ENCODE results near the gene PDK1. TPM values are rescaled to one million over a fixed set of nuclear protein-coding genes. Genes with fewer than 3 reads are reported as not detected.
A peak's percentile ranks its signal among the peaks of the same experiment; 100 is the strongest.

PDK1 gene
- 10 to 100 TPM; 64.9 to 72.6 TPM for total RNA-seq
- 10 to 100 TPM; 37.1 to 64.4 (median 63.7) TPM for polyA plus RNA-seq
- total RNA-seq: 77.0 to 148 (median 106) reads per million in 6 experiments

- DNase-seq (peak; percentile 86 to 94 (median 92)), ATAC-seq (peak; percentile 90 to 93)
- peaks cover 0 to 2% (median 0%) of the 10 kb centered on the region in 9 donors for H3K9me3 Mint-ChIP-seq
- H3K4me3 Mint-ChIP-seq: peak within 1 kb of the TSS; percentile 92 to 98 (median 97)
- POLR2A ChIA-PET: interaction anchor here (0.7 to 2.6 kb wide), 14 partner anchors 9 to 1627 kb away, joined by 3 to 46 read pairs (median 4); partner anchors contain the start of gene GORASP2
- H3K4me1 Mint-ChIP-seq: peaks cover 23 to 63% (median 56%) of the 10 kb centered on the region in 4 donors
- peak within 1 kb of the TSS; percentile 67 to 97 (median 95) for H3K27ac Mint-ChIP-seq
- peaks cover 0 to 1% (median 0%) of the 10 kb centered on the region in 5 donors for H3K27me3 Mint-ChIP-seq
- peaks cover 0 to 27% (median 12%) of the 10 kb centered on the region in 3 donors for H3K36me3 Mint-ChIP-seq
Observed at GRCh38 chr2:172555522-172556283, at the start of gene PDK1. Gene PDK1 (plus strand): TSS chr2:172556090. CDS start chr2:172556151, 61 bp downstream.

GRCh38 chr2:172507199-172507598 is 48.7 kb upstream of the PDK1 start:
- Mint-ChIP-seq H3K36me3 (peaks cover 27 to 63% (median 52%) of the 10 kb centered on the region in 3 donors), H3K9me3 (peaks cover 0 to 13% (median 0%) of the 10 kb centered on the region in 9 donors), H3K4me3 (peak overlapping the region in 1 of 10 donors; percentile 21), H3K27me3 (no peaks in the 10 kb centered on the region), H3K4me1 (peaks cover 26 to 81% (median 59%) of the 10 kb centered on the region in 4 donors), H3K27ac (peak overlapping the region in 7 of 10 donors; percentile 38 to 93 (median 81))
- no peak for DNase-seq
- ATAC-seq: no peak
- POLR2A ChIA-PET: interaction anchor here (0.6 to 2.2 kb wide), 2 partner anchors 11 to 106 kb away, joined by 3 to 6 read pairs; no protein-coding TSS in a partner anchor

GRCh38 chr2:172510088-172510487 is 45.8 kb upstream of the PDK1 start:
- peak overlapping the region; percentile 60 to 93 (median 83) for H3K27ac Mint-ChIP-seq
- H3K9me3 Mint-ChIP-seq: peaks cover 0 to 36% (median 12%) of the 10 kb centered on the region in 9 donors
- DNase-seq (no peak), ATAC-seq (peak in 1 of 2 donors; percentile 43)
- H3K4me3 Mint-ChIP-seq: peak overlapping the region; percentile 17 to 82 (median 67)
- H3K36me3 Mint-ChIP-seq: peaks cover 23 to 47% (median 38%) of the 10 kb centered on the region in 3 donors
- peaks cover 26 to 72% (median 64%) of the 10 kb centered on the region in 4 donors for H3K4me1 Mint-ChIP-seq
- POLR2A ChIA-PET: interaction anchor here (1.0 to 1.2 kb wide), 2 partner anchors 15 to 46 kb away, joined by 3 to 4 read pairs; no protein-coding TSS in a partner anchor
- no peaks in the 10 kb centered on the region for H3K27me3 Mint-ChIP-seq

- POLR2A ChIA-PET: interaction anchor here (1.0 kb wide), 1 partner anchor 46 kb away, joined by 3 read pairs; no protein-coding TSS in a partner anchor
- peaks cover 19 to 43% (median 34%) of the 10 kb centered on the region in 3 donors for H3K36me3 Mint-ChIP-seq
- H3K4me1 Mint-ChIP-seq: peaks cover 26 to 70% (median 62%) of the 10 kb centered on the region in 4 donors
Observed at GRCh38 chr2:172510548-172510947, 45.3 kb upstream of the PDK1 start.

GRCh38 chr2:172512810-172513523 is 42.9 kb upstream of the PDK1 start:
- H3K9me3 Mint-ChIP-seq: peaks cover 0 to 38% (median 17%) of the 10 kb centered on the region in 9 donors
- no peaks in the 10 kb centered on the region for H3K27me3 Mint-ChIP-seq
- POLR2A ChIA-PET: no interaction called here
- peaks cover 10 to 28% (median 11%) of the 10 kb centered on the region in 3 donors for H3K36me3 Mint-ChIP-seq
- peak overlapping the region in 3 of 10 donors; percentile 5 to 23 (median 6) for H3K4me3 Mint-ChIP-seq
- DNase-seq (no peak), ATAC-seq (no peak)
- peak overlapping the region in 8 of 10 donors; percentile 10 to 79 (median 60) for H3K27ac Mint-ChIP-seq
- peaks cover 27 to 56% (median 52%) of the 10 kb centered on the region in 4 donors for H3K4me1 Mint-ChIP-seq

More at GRCh38 chr2:172510548-172510947, 45.3 kb upstream of the PDK1 start:
- ATAC-seq (peak; percentile 64 to 80), DNase-seq (peak in 2 of 10 donors; percentile 32 to 41)
- H3K4me3 Mint-ChIP-seq: peak overlapping the region; percentile 17 to 82 (median 67)
- peak overlapping the region; percentile 60 to 93 (median 83) for H3K27ac Mint-ChIP-seq
- H3K9me3 Mint-ChIP-seq: peaks cover 0 to 37% (median 12%) of the 10 kb centered on the region in 9 donors
- H3K27me3 Mint-ChIP-seq: no peaks in the 10 kb centered on the region

- Mint-ChIP-seq H3K9me3 (peaks cover 0 to 38% (median 17%) of the 10 kb centered on the region in 9 donors), H3K4me1 (peaks cover 24 to 51% (median 47%) of the 10 kb centered on the region in 4 donors), H3K36me3 (peaks cover 5 to 23% (median 6%) of the 10 kb centered on the region in 3 donors), H3K4me3 (no peak overlapping the region), H3K27me3 (no peaks in the 10 kb centered on the region), H3K27ac (peak overlapping the region in 5 of 10 donors; percentile 10 to 79 (median 43))
- ATAC-seq (no peak), DNase-seq (no peak)
- POLR2A ChIA-PET: no interaction called here
Observed at GRCh38 chr2:172513524-172513900, 42.4 kb upstream of the PDK1 start.

GRCh38 chr2:172513935-172514586 is 41.8 kb upstream of the PDK1 start:
- POLR2A ChIA-PET: interaction anchor here (1.5 kb wide), 1 partner anchor 34 kb away, joined by 3 read pairs; no protein-coding TSS in a partner anchor
- no peaks in the 10 kb centered on the region for H3K27me3 Mint-ChIP-seq
- ATAC-seq (no peak), DNase-seq (no peak)
- H3K36me3 Mint-ChIP-seq: peaks cover 2 to 23% (median 7%) of the 10 kb centered on the region in 3 donors
- H3K4me1 Mint-ChIP-seq: peaks cover 21 to 45% (median 41%) of the 10 kb centered on the region in 4 donors
- peaks cover 0 to 42% (median 17%) of the 10 kb centered on the region in 9 donors for H3K9me3 Mint-ChIP-seq
- peak overlapping the region in 2 of 10 donors; percentile 3 to 24 for H3K4me3 Mint-ChIP-seq
- H3K27ac Mint-ChIP-seq: peak overlapping the region in 5 of 10 donors; percentile 10 to 89 (median 57)

- H3K27ac Mint-ChIP-seq: no peak overlapping the region
Observed at GRCh38 chr2:172516299-172516698, 39.6 kb upstream of the PDK1 start.

GRCh38 chr2:172518995-172519394 is 36.9 kb upstream of the PDK1 start:
- ATAC-seq (no peak), DNase-seq (no peak)
- H3K36me3 Mint-ChIP-seq: peaks cover 7 to 25% (median 23%) of the 10 kb centered on the region in 3 donors
- peak overlapping the region in 1 of 10 donors; percentile 4 for H3K27ac Mint-ChIP-seq
- H3K9me3 Mint-ChIP-seq: peaks cover 0 to 38% (median 16%) of the 10 kb centered on the region in 9 donors
- no peaks in the 10 kb centered on the region for H3K27me3 Mint-ChIP-seq
- POLR2A ChIA-PET: no interaction called here
- peaks cover 5 to 13% (median 9%) of the 10 kb centered on the region in 4 donors for H3K4me1 Mint-ChIP-seq
- no peak overlapping the region for H3K4me3 Mint-ChIP-seq

More at GRCh38 chr2:172516299-172516698, 39.6 kb upstream of the PDK1 start:
- Mint-ChIP-seq H3K4me1 (peaks cover 12 to 24% (median 20%) of the 10 kb centered on the region in 4 donors), H3K4me3 (no peak overlapping the region), H3K27me3 (no peaks in the 10 kb centered on the region), H3K9me3 (peaks cover 0 to 58% (median 23%) of the 10 kb centered on the region in 9 donors), H3K36me3 (peaks cover 7 to 41% (median 23%) of the 10 kb centered on the region in 3 donors)
- POLR2A ChIA-PET: interaction anchor here (0.5 kb wide), 1 partner anchor 261 kb away, joined by 5 read pairs; no protein-coding TSS in a partner anchor
- DNase-seq (no peak), ATAC-seq (no peak)

GRCh38 chr2:172525601-172526000 is 30.3 kb upstream of the PDK1 start:
- Mint-ChIP-seq H3K27ac (no peak overlapping the region), H3K27me3 (no peaks in the 10 kb centered on the region), H3K4me1 (peaks cover 0 to 10% (median 5%) of the 10 kb centered on the region in 4 donors), H3K4me3 (no peak overlapping the region), H3K9me3 (peaks cover 5 to 44% (median 25%) of the 10 kb centered on the region in 9 donors), H3K36me3 (peaks cover 15 to 57% (median 26%) of the 10 kb centered on the region in 3 donors)
- ATAC-seq: no peak
- DNase-seq: no peak
- POLR2A ChIA-PET: no interaction called here

- POLR2A ChIA-PET: no interaction called here
- H3K36me3 Mint-ChIP-seq: peaks cover 29 to 69% (median 34%) of the 10 kb centered on the region in 3 donors
- no peak for DNase-seq
- no peak overlapping the region for H3K4me3 Mint-ChIP-seq
- H3K27me3 Mint-ChIP-seq: no peaks in the 10 kb centered on the region
- H3K4me1 Mint-ChIP-seq: peaks cover 0 to 7% (median 4%) of the 10 kb centered on the region in 4 donors
- H3K27ac Mint-ChIP-seq: no peak overlapping the region
- no peak for ATAC-seq
- peaks cover 5 to 51% (median 31%) of the 10 kb centered on the region in 9 donors for H3K9me3 Mint-ChIP-seq
Observed at GRCh38 chr2:172531309-172531708, 24.6 kb upstream of the PDK1 start.
